ENCODE results near the gene CPEB3. TPM values are rescaled to one million over a fixed set of nuclear protein-coding genes. Genes with fewer than 3 reads are reported as not detected.

CPEB3 gene
- total RNA-seq, 1 experiment from 2014 or later, result 1.0 TPM

GRCh38 chr10:92313750-92314149, 22.9 kb upstream of the CPEB3 start:
- TF ChIP-seq CTCF (conservative IDR thresholded peaks at IDR 0.05), result no peak
- no peak overlapping the region for H2BK5ac ChIP-seq (ENCODE audit: insufficient read length, low read length)
- H3T11ph ChIP-seq (ENCODE audit: low read length), result no peak overlapping the region
- no peak overlapping the region for H3K23ac ChIP-seq (ENCODE audit: insufficient read length, low read depth, low read length)
- H3K27ac ChIP-seq (ENCODE audit: insufficient read length, low read depth, low read length), result no peak overlapping the region
- no peak overlapping the region for H2AFZ ChIP-seq (ENCODE audit: low read length)
- H3K27me3 ChIP-seq (ENCODE audit: insufficient read depth, low read length), result no peaks in the 10 kb centered on the region
- H3K14ac ChIP-seq (ENCODE audit: insufficient read depth, low read length), result no peak overlapping the region
- H4K20me1 ChIP-seq (ENCODE audit: control insufficient read depth, insufficient read depth, insufficient read length), result no peaks in the 10 kb centered on the region
- peaks cover 3% of the 10 kb centered on the region; the same call in 1 of the 2 replicates for H3K79me2 ChIP-seq (ENCODE audit: insufficient read depth, low read length)
- no peak overlapping the region for H3K9ac ChIP-seq (ENCODE audit: extremely low read depth, insufficient read length, low read length)
- H3K4me1 ChIP-seq (ENCODE audit: insufficient read depth, low read length), result no peaks in the 10 kb centered on the region
- Mint-ChIP-seq H3K27ac (no peak overlapping the region; a peak in 1 of 7 replicates), H3K9me3 (no peaks in the 10 kb centered on the region), H3K4me1 (peaks cover 0 to 5% of the 10 kb centered on the region in 2 experiments; a peak in 2 of 4 replicates), H3K36me3 (ENCODE audit: insufficient read depth in 1 of 3, low read depth in 3 of 3) (peaks cover 22 to 58% (median 54%) of the 10 kb centered on the region in 3 experiments; a peak in 6 of 7 replicates), H3K27me3 (ENCODE audit: low read depth) (no peaks in the 10 kb centered on the region), H3K4me3 (no peak overlapping the region)
- H4K8ac ChIP-seq (replicated peaks; ENCODE audit: insufficient read length, low read depth, low read length), result no peak overlapping the region
- H3K9me3 ChIP-seq (ENCODE audit: control insufficient read depth, low read depth, low read length), result no peaks in the 10 kb centered on the region
- H3K4me2 ChIP-seq (ENCODE audit: insufficient read depth, insufficient read length, low read length), result no peak overlapping the region
- H3K56ac ChIP-seq (ENCODE audit: insufficient read length, low read depth, low read length), result no peak overlapping the region
- no peak for DNase-seq
- no peak overlapping the region for H2BK20ac ChIP-seq (ENCODE audit: low read depth, low read length, poor library complexity, severe bottlenecking)
- no peak overlapping the region for H4K91ac ChIP-seq (ENCODE audit: insufficient read length, low read depth, low read length)
- H2BK12ac ChIP-seq (ENCODE audit: insufficient read length, low read depth, low read length), result no peak overlapping the region
- no peak overlapping the region for H3K18ac ChIP-seq (ENCODE audit: insufficient read length, low read depth, low read length)
- no peaks in the 10 kb centered on the region for H3K79me1 ChIP-seq (ENCODE audit: insufficient read depth, low read depth, low read length, poor library complexity, severe bottlenecking)
- no peak overlapping the region for H2AK5ac ChIP-seq (ENCODE audit: insufficient read length, low read length)
- H2BK120ac ChIP-seq (ENCODE audit: low read depth, low read length, poor library complexity, severe bottlenecking), result no peak overlapping the region
- no peak overlapping the region for H2BK15ac ChIP-seq (ENCODE audit: low read depth, low read length)
- H3K23me2 ChIP-seq (ENCODE audit: insufficient read length, low read depth, low read length, poor library complexity, severe bottlenecking), result no peaks in the 10 kb centered on the region
- no peak overlapping the region for H3K4ac ChIP-seq (ENCODE audit: low read depth, low read length)
- WGBS (ENCODE audit: extremely low coverage, insufficient read length, low lambda C conversion rate), result no CpG with 5 or more reads among the region's 3 CpGs
- no peak overlapping the region for H4K5ac ChIP-seq (ENCODE audit: insufficient read length, low read depth, low read length)
